Measurements from ENCODE around the gene KDM4C.
"Not testable (repeated sequence)": the region's sequence is repeated elsewhere in the genome, so short reads cannot be mapped to it uniquely, and the experiment has no call there.

KDM4C gene

GRCh38 chr9:6975198-6975597 is 217.4 kb downstream of the KDM4C start:
- no peak for DNase-seq (ENCODE audit: low spot score)

DNA sequence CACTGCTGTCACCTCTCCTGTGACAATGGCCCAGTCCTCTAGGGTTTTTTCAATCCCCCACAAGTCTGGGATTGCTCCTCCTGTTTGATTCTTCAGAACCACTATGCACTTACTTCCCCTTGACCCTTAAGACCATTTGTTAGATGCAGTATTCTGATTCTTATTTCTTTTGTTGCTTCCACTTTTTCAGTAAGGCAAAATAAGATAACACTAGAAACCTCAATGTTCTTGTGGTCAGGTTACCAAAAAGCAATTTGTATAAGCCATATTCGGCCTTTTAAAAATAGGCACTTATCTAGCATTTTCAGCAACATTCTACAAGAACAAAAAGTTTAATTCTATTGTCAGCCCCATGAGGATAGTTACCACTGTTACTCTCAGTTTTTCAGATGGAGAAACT is 220.0 kb downstream of the KDM4C start:
- no peak for DNase-seq (ENCODE audit: low spot score)

- DNase-seq (ENCODE audit: low spot score), result peak; percentile 27
These were observed 220.8 kb downstream of the KDM4C start for GRCh38 chr9:6978591-6978990.

- DNase-seq (ENCODE audit: low spot score), result no peak
These were observed 227.3 kb downstream of the KDM4C start for GRCh38 chr9:6984941-6985578.

DNA sequence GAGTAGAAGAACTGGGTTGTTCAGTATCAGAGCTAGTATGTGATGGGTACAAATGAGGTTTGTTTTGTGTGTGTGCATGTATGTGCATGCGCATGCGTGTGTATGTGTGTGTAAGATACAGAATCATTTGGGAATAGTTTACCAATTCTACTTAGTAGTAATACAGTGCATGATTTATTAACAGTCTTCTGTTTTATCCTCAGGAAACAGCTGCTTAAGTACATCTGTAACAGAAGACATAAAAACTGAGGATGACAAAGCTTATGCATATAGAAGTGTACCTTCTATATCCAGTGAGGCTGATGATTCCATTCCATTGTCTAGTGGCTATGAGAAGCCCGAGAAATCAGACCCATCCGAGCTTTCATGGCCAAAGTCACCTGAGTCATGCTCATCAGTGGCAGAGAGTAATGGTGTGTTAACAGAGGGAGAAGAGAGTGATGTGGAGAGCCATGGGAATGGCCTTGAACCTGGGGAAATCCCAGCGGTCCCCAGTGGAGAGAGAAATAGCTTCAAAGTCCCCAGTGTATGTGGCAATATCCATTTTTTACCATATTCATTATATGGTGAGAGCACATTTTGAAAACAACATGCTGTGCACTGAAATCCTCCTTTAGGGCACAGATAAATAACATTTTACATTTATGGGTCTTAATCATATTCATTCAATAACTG is 228.5 kb downstream of the KDM4C start:
- no peak for DNase-seq (ENCODE audit: low spot score)

GRCh38 chr9:6987381-6987780 is 229.6 kb downstream of the KDM4C start:
- DNase-seq (ENCODE audit: low spot score), result peak; percentile 77

- no peak for DNase-seq (ENCODE audit: low spot score)
These were observed 233.6 kb downstream of the KDM4C start for GRCh38 chr9:6991418-6991817.

- DNase-seq (ENCODE audit: low spot score), result no peak
These were observed 238.5 kb downstream of the KDM4C start for GRCh38 chr9:6996061-6996854.

GRCh38 chr9:6997330-6997729 is 239.6 kb downstream of the KDM4C start:
- DNase-seq (ENCODE audit: low spot score), result no peak

GRCh38 chr9:6999794-7000193 is 242.0 kb downstream of the KDM4C start:
- no peak for DNase-seq (ENCODE audit: low spot score)

DNA sequence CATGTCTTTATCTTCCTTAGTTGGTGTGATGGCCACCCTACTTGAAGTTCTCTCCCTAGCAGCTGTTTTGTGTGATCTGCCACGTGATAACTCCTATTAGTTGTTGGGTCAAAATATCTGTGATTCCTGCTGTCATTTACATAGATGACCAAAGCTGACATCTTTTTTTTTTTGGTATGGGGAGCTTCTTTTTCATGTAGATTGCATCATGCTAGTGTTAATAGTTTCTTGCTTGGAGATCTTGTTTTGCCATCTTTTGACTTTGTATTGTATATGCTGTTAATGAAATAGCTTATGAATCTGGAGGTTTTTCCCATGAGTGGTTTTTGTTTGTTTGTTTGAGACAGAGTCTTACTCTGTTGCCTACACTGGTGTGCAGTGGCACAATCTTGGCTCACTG is 243.8 kb downstream of the KDM4C start:
- DNase-seq (ENCODE audit: low spot score), result no peak

DNA sequence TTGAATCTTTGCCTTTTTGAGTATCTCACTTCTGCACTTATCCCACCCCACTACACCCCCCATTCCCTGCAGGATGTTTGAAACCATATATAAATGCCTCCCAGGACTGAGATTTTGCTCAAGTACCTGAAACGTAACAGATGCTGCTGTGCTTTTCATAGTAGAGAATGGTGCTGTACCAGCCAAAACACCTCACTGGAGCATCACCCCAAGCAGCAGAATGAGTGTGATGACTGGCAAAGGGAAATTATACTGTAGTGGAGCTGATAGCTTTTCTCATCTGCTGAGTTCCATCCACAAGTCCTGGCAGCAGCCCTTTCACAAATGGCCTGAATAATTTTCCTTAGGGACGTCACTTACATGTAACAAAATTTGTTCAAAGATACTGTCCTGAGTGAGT is 246.1 kb downstream of the KDM4C start:
- peak; percentile 60 for DNase-seq (ENCODE audit: low spot score)

DNA sequence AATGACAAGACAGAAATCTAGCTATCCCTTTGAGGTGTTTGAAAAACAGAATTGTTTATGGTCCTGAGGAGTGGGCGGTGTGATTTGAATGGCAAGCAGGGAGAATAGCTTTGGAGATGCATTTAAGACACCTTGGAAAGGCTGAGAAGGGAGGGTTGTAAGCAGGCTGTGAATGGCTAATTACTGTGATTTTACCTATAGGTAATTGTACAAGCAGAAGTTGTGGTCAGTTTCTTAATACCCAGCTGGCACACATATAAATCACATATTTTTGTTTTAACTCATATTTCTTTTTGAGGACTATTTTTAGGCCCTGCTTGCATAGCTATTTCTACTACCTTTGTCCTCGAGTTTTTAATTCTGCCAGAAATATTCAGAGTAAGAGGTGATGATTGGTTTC is 248.6 kb downstream of the KDM4C start:
- DNase-seq (ENCODE audit: low spot score), result no peak

GRCh38 chr9:7008411-7008810 is 250.6 kb downstream of the KDM4C start:
- no peak for DNase-seq (ENCODE audit: low spot score)

GRCh38 chr9:7009065-7009464 is 251.3 kb downstream of the KDM4C start:
- no peak for DNase-seq (ENCODE audit: low spot score)

GRCh38 chr9:7011395-7012067 is 253.8 kb downstream of the KDM4C start:
- no peak for DNase-seq (ENCODE audit: low spot score)

GRCh38 chr9:7027996-7028395 is 270.2 kb downstream of the KDM4C start:
- DNase-seq (ENCODE audit: low spot score), result no peak

DNA sequence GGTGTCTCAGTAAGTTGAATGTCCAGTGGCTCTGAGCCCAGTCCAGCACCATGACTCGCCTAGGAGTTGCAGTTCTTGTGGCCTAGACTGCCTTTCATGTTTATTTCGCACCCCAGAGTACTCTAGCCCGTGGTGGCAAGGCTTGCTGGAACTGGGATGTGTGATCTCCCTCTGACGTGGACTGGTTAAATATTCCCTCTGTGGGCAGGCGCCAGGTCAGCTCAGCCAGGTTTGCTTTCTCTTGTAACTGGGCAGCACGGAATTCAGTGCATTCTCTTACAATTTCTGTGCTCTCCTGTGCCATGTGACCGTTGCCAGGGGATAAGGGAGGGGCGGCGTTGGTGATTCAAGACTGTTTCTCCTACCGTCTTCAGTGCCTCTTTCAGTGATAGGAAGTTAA is 270.8 kb downstream of the KDM4C start:
- DNase-seq (ENCODE audit: low spot score), result no peak

DNA sequence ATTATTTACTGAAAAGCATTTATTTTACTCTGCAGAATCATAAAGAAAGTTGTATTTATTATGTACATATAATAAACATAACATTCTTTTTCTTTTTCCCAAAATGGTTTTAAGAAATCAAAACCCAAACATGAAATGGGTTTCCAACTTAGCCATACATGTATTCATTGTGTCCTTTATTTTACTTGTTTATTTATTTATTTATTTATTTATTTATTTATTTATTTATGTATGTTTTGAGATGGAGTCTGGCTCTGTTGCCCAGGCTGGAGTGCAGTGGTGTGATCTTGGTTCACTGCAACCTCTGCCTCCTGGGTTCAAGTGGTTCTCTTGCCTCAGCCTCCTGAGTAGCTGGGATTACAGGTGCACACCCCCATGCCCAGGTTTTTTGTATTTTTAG is 273.2 kb downstream of the KDM4C start:
- DNase-seq (ENCODE audit: low spot score), result not testable (repeated sequence)

GRCh38 chr9:7033076-7034045 is 275.6 kb downstream of the KDM4C start:
- DNase-seq (ENCODE audit: low spot score), result no peak

DNA sequence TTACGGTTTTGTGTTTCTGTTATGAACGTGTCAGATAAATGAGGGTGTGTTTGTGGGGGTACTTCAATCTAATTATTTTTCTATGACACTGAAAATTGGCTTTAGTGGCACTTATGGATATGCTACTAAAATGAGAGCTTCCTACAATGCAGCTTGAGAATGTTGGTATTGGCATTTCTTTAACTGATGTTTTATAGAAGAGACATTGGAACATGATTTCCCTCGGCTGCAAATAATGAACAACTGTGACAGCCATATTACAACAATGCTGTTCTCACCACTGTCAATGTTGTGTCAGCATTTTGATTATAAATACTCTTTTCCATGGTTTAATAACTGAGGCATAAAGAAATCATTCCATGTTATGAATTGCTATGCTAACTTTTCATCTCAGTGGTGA is 279.4 kb downstream of the KDM4C start:
- DNase-seq (ENCODE audit: low spot score), result no peak

Measured in cerebellar cortex (tissue), 1 donor.